Activated CD8-positive, alpha-beta memory T cell treated with anti-CD3 and anti-CD28 coated beads for 36 hours (primary cell): Measurements from ENCODE around the gene KRTAP4-9. TPM values are rescaled to one million over a fixed set of nuclear protein-coding genes. Genes with fewer than 3 reads are reported as not detected.

ENCODE experiments used
- total RNA-seq, 2 experiments: library from RNA; stranded (reverse); gene quantifications; one replicate each; pipeline ENCODE4 v1.2.3, GENCODE V29; 2021

KRTAP4-9 gene
- total RNA-seq, 2 experiments from 2014 or later: not detected

Other genes with a start within 250 kb of the KRTAP4-9 start
- gene KRT12, start 238.2 kb upstream of the KRTAP4-9 start, total RNA-seq: not detected
- gene KRT20, start 220.1 kb upstream of the KRTAP4-9 start, total RNA-seq: not detected
- not detected for gene KRT23, start 167.7 kb upstream of the KRTAP4-9 start, total RNA-seq
- gene KRT39, start 138.4 kb upstream of the KRTAP4-9 start, total RNA-seq: not detected
- gene KRT40, start 121.1 kb upstream of the KRTAP4-9 start, total RNA-seq: not detected
- gene KRTAP3-3, start 111.2 kb upstream of the KRTAP4-9 start, total RNA-seq: not detected
- gene KRTAP3-2, start 105.5 kb upstream of the KRTAP4-9 start, total RNA-seq: not detected
- not detected for gene KRTAP3-1, start 96.3 kb upstream of the KRTAP4-9 start, total RNA-seq
- not detected for gene KRTAP1-5, start 78.2 kb upstream of the KRTAP4-9 start, total RNA-seq
- gene KRTAP1-4, start 75.2 kb upstream of the KRTAP4-9 start, total RNA-seq: not detected
- gene KRTAP1-3, start 70.5 kb upstream of the KRTAP4-9 start, total RNA-seq: not detected
- gene KRTAP1-1, start 63.9 kb upstream of the KRTAP4-9 start, total RNA-seq: not detected
- gene KRTAP2-1, start 58.1 kb upstream of the KRTAP4-9 start, total RNA-seq: not detected
- gene KRTAP2-2, start 50.2 kb upstream of the KRTAP4-9 start, total RNA-seq: not detected
- gene KRTAP2-3, start 45.3 kb upstream of the KRTAP4-9 start, total RNA-seq: not detected
- gene KRTAP2-4, start 39.5 kb upstream of the KRTAP4-9 start, total RNA-seq: not detected
- not detected for gene KRTAP4-7, start 21.2 kb upstream of the KRTAP4-9 start, total RNA-seq
- gene KRTAP4-8, start 7.2 kb upstream of the KRTAP4-9 start, total RNA-seq: not detected
- not detected for gene KRTAP4-16, start 3.2 kb upstream of the KRTAP4-9 start, total RNA-seq
- not detected for gene KRTAP4-11, start 13.0 kb downstream of the KRTAP4-9 start, total RNA-seq
- gene KRTAP4-12, start 18.8 kb downstream of the KRTAP4-9 start, total RNA-seq: not detected
- not detected for gene KRTAP4-6, start 35.2 kb downstream of the KRTAP4-9 start, total RNA-seq
- not detected for gene KRTAP4-5, start 44.4 kb downstream of the KRTAP4-9 start, total RNA-seq
- gene KRTAP4-4, start 55.4 kb downstream of the KRTAP4-9 start, total RNA-seq: not detected
- not detected for gene KRTAP4-3, start 62.8 kb downstream of the KRTAP4-9 start, total RNA-seq
- gene KRTAP4-2, start 72.8 kb downstream of the KRTAP4-9 start, total RNA-seq: not detected
- gene KRTAP4-1, start 79.5 kb downstream of the KRTAP4-9 start, total RNA-seq: not detected
- not detected for gene KRTAP9-1, start 84.5 kb downstream of the KRTAP4-9 start, total RNA-seq
- not detected for gene KRTAP9-2, start 121.3 kb downstream of the KRTAP4-9 start, total RNA-seq
- gene KRTAP9-3, start 127.1 kb downstream of the KRTAP4-9 start, total RNA-seq: not detected
- not detected for gene KRTAP9-8, start 132.6 kb downstream of the KRTAP4-9 start, total RNA-seq
- gene KRTAP9-4, start 144.3 kb downstream of the KRTAP4-9 start, total RNA-seq: not detected
- not detected for gene KRTAP9-9, start 150.0 kb downstream of the KRTAP4-9 start, total RNA-seq
- gene KRTAP9-6, start 160.0 kb downstream of the KRTAP4-9 start, total RNA-seq: not detected
- not detected for gene KRTAP9-7, start 170.3 kb downstream of the KRTAP4-9 start, total RNA-seq
- not detected for gene KRTAP29-1, start 197.5 kb downstream of the KRTAP4-9 start, total RNA-seq
- gene KRTAP16-1, start 203.9 kb downstream of the KRTAP4-9 start, total RNA-seq: not detected
- not detected for gene KRTAP17-1, start 210.3 kb downstream of the KRTAP4-9 start, total RNA-seq
- gene KRT33A, start 245.4 kb downstream of the KRTAP4-9 start, total RNA-seq: not detected